ENCODE measurements around the gene ECPAS.

Gene ECPAS

DNA sequence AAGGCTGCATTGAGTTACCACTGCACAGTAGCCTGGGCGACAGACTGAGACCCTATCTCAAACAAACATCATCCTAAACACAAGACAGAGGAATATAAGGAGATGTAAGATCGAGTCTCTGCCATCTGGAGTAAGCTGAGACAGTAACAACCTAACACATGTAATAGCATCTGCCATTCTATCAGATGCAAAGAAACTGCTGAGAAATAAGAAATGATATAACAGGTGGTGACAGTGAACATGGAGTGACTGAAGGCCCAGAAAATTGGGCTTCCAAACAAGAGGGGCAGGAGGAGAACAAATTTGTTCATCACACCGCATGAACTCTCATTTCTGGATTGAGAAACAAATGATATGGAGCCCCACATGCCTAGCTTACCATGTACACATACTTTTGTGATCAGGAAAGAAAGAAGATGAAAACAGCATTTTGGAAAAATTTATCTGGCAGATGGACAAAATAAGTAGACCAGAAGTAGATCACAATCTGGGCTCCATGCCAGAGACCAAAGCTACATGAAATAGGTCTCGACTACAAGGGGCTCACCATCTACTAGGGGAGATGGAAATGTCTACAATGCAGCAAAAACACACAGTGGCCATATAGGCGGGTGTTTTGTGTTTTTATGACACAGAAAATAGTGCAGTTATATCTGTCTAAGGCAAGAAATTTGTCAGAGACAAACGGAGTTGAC, 45.5 kb downstream of the ECPAS start:
- no peaks in the 10 kb centered on the region for H3K79me2 ChIP-seq (ENCODE audit: insufficient read depth, low read length)
- H3K36me3 ChIP-seq (ENCODE audit: low read length): peaks cover 3% of the 10 kb centered on the region; the same call in 1 of the 2 replicates
- H3K9me2 ChIP-seq (replicated peaks; ENCODE audit: insufficient read depth, low read length): no peaks in the 10 kb centered on the region
- no peaks in the 10 kb centered on the region for H4K20me1 ChIP-seq (ENCODE audit: low read depth, low read length)
- H3K27ac ChIP-seq (ENCODE audit: low read depth, low read length): no peak overlapping the region
- no peaks in the 10 kb centered on the region for H3K9me3 ChIP-seq (ENCODE audit: insufficient read depth, low read length)
- H2AFZ ChIP-seq (ENCODE audit: low read depth, low read length, severe bottlenecking): no peak overlapping the region
- H3K9ac ChIP-seq (ENCODE audit: low read length): no peak overlapping the region
- peaks cover 6% of the 10 kb centered on the region; the same call in 1 of the 2 replicates for H3F3A ChIP-seq (ENCODE audit: insufficient read depth)
- TF ChIP-seq EZH2phosphoT487 (conservative IDR thresholded peaks at IDR 0.05; ENCODE audit: low read length): no peak
- TF ChIP-seq, protein P1, sequence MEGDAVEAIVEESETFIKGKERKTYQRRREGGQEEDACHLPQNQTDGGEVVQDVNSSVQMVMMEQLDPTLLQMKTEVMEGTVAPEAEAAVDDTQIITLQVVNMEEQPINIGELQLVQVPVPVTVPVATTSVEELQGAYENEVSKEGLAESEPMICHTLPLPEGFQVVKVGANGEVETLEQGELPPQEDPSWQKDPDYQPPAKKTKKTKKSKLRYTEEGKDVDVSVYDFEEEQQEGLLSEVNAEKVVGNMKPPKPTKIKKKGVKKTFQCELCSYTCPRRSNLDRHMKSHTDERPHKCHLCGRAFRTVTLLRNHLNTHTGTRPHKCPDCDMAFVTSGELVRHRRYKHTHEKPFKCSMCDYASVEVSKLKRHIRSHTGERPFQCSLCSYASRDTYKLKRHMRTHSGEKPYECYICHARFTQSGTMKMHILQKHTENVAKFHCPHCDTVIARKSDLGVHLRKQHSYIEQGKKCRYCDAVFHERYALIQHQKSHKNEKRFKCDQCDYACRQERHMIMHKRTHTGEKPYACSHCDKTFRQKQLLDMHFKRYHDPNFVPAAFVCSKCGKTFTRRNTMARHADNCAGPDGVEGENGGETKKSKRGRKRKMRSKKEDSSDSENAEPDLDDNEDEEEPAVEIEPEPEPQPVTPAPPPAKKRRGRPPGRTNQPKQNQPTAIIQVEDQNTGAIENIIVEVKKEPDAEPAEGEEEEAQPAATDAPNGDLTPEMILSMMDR (IDR thresholded peaks at IDR 0.05; ENCODE audit: insufficient read depth, low read length, poor library complexity, severe bottlenecking): no peak
- H3K4me2 ChIP-seq (ENCODE audit: low read depth, low read length, poor library complexity, severe bottlenecking): no peak overlapping the region
- H3K4me3 ChIP-seq (ENCODE audit: insufficient read depth, low read length, poor library complexity, severe bottlenecking): no peak overlapping the region
- H3K27me3 ChIP-seq (ENCODE audit: low read length): no peaks in the 10 kb centered on the region

DNA sequence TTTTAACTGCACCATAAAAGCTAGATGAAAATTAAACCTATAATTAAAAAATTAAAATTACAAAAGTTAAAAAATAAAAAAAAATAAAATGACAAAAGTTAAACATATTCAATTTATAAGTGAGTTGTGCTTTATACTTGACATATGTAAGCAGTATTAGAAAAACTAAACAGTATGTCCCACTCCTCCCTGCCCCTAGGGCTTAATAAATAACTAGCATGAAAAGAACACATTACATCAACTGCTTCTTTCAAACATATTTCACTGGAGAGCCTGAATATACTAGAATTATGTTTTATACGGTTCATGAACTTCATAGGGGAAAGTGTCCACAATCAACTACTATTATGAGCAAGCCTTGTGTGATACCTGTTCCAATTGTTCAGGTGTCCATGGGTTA, 47.6 kb downstream of the ECPAS start:
- H2AFZ ChIP-seq (ENCODE audit: low read depth, low read length, severe bottlenecking): no peak overlapping the region
- no peak overlapping the region for H3K4me3 ChIP-seq (ENCODE audit: insufficient read depth, low read length, poor library complexity, severe bottlenecking)
- no peak overlapping the region for H3K27ac ChIP-seq (ENCODE audit: low read depth, low read length)
- 0 out of 2 replicates have a peak, but pooled peaks cover under 1% of the 10 kb centered on the region for H3F3A ChIP-seq (ENCODE audit: insufficient read depth)
- TF ChIP-seq, protein P1 (IDR thresholded peaks at IDR 0.05; ENCODE audit: insufficient read depth, low read length, poor library complexity, severe bottlenecking): no peak
- TF ChIP-seq EZH2phosphoT487 (conservative IDR thresholded peaks at IDR 0.05; ENCODE audit: low read length): no peak
- H3K4me2 ChIP-seq (ENCODE audit: low read depth, low read length, poor library complexity, severe bottlenecking): no peak overlapping the region
- peaks cover 5% of the 10 kb centered on the region; the same call in 1 of the 2 replicates for H3K36me3 ChIP-seq (ENCODE audit: low read length)
- H3K9ac ChIP-seq (ENCODE audit: low read length): no peak overlapping the region
- H3K9me3 ChIP-seq (ENCODE audit: insufficient read depth, low read length): no peaks in the 10 kb centered on the region
- H4K20me1 ChIP-seq (ENCODE audit: low read depth, low read length): no peaks in the 10 kb centered on the region
- H3K79me2 ChIP-seq (ENCODE audit: insufficient read depth, low read length): no peaks in the 10 kb centered on the region
- no peaks in the 10 kb centered on the region for H3K27me3 ChIP-seq (ENCODE audit: low read length)
- H3K9me2 ChIP-seq (replicated peaks; ENCODE audit: insufficient read depth, low read length): no peaks in the 10 kb centered on the region

DNA sequence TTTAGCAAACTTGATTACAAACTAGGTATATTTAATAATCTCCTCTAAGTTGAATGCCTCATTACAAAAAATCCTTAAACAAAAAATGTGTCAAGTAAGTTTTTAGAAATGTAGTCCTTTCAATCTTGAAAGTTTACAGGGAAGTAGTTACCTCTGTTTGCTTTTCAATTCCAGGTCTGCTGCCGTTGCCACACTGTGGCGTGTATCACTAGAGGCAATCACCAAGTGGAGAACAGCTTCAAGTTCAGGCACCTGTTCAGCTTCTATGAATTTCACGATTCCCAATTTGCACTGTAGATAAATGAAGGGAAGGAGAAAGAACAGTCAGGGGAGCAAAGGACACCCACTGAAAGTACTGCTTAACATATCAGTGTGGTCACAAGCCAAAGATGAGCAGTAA, 51.1 kb downstream of the ECPAS start:
- Histone ChIP-seq H2AFZ (ENCODE audit: low read depth, low read length, severe bottlenecking) (no peak overlapping the region), H3K27me3 (ENCODE audit: low read length) (no peaks in the 10 kb centered on the region), H3K9ac (ENCODE audit: low read length) (no peak overlapping the region), H3K9me2 (replicated peaks; ENCODE audit: insufficient read depth, low read length) (no peaks in the 10 kb centered on the region), H3K9me3 (ENCODE audit: insufficient read depth, low read length) (no peaks in the 10 kb centered on the region), H3F3A (ENCODE audit: insufficient read depth) (no peaks in the 10 kb centered on the region), H3K79me2 (ENCODE audit: insufficient read depth, low read length) (no peaks in the 10 kb centered on the region), H3K4me2 (ENCODE audit: low read depth, low read length, poor library complexity, severe bottlenecking) (no peak overlapping the region), H3K4me3 (ENCODE audit: insufficient read depth, low read length, poor library complexity, severe bottlenecking) (no peak overlapping the region), H3K36me3 (ENCODE audit: low read length) (peaks cover 6% of the 10 kb centered on the region; the same call in 1 of the 2 replicates), H4K20me1 (ENCODE audit: low read depth, low read length) (no peaks in the 10 kb centered on the region), H3K27ac (ENCODE audit: low read depth, low read length) (no peak overlapping the region)
- no peak for TF ChIP-seq EZH2phosphoT487 (conservative IDR thresholded peaks at IDR 0.05; ENCODE audit: low read length)
- TF ChIP-seq, protein P1 (IDR thresholded peaks at IDR 0.05; ENCODE audit: insufficient read depth, low read length, poor library complexity, severe bottlenecking): no peak

Measured in SU-DHL-6 (cell line).